PC-3 (cell line): ENCODE results near the gene PIERCE2. TPM values are rescaled to one million over a fixed set of nuclear protein-coding genes. Genes with fewer than 3 reads are reported as not detected.
A peak's percentile ranks its signal among the peaks of the same experiment; 100 is the strongest.

ENCODE experiments used
- microRNA-seq: library from miRNA; unstranded; fragments of <30 nt; microRNA quantifications from one replicate; pipeline ENCODE4 v1.1.0, GENCODE V29; 2020; ENCODE audit not compliant: unreplicated experiment
- total RNA-seq: library from RNA; depleted of rRNA; stranded (reverse); fragments of >200 nt; gene quantifications from 2 replicates; pipeline ENCODE4 v1.2.3, GENCODE V29; 2014; rRNA removed

Gene PIERCE2
- total RNA-seq, 1 experiment from 2014 or later: 3.1 TPM

Small RNAs within 50 kb of the gene (microRNA-seq; reads per million reads assigned to microRNA genes)
- gene MIR628: 38.6 reads per million, percentile 55 among the genes with 10 or more reads in this experiment

Other genes with a start within 250 kb of the PIERCE2 start
- gene RSL24D1, start 211.6 kb upstream of the PIERCE2 start, total RNA-seq: 37.0 and 43.5 TPM in 2 replicates
- gene RAB27A, start 118.7 kb upstream of the PIERCE2 start, total RNA-seq: 6.3 and 9.4 TPM in 2 replicates
- gene PIGBOS1, start 89.4 kb upstream of the PIERCE2 start, total RNA-seq: 8.4 and 8.6 TPM in 2 replicates
- 10.9 and 15.3 TPM in 2 replicates for gene PIGB, start 89.3 kb upstream of the PIERCE2 start, total RNA-seq
- gene CCPG1, start 136 bp upstream of the PIERCE2 start, total RNA-seq: 7.5 and 7.8 TPM in 2 replicates
- 0.91 and 0.92 TPM in 2 replicates for gene DNAAF4, start 99.7 kb downstream of the PIERCE2 start, total RNA-seq
- 1.8 and 2.0 TPM in 2 replicates for gene PYGO1, start 179.8 kb downstream of the PIERCE2 start, total RNA-seq